ENCODE data around the gene MOB3C. TPM values are rescaled to one million over a fixed set of nuclear protein-coding genes. Genes with fewer than 3 reads are reported as not detected.

Gene MOB3C
- total and polyA plus RNA-seq, 2 of the 4 experiments (the other 2 are of a cell fraction), result 7.3 to 9.0 TPM

DNA sequence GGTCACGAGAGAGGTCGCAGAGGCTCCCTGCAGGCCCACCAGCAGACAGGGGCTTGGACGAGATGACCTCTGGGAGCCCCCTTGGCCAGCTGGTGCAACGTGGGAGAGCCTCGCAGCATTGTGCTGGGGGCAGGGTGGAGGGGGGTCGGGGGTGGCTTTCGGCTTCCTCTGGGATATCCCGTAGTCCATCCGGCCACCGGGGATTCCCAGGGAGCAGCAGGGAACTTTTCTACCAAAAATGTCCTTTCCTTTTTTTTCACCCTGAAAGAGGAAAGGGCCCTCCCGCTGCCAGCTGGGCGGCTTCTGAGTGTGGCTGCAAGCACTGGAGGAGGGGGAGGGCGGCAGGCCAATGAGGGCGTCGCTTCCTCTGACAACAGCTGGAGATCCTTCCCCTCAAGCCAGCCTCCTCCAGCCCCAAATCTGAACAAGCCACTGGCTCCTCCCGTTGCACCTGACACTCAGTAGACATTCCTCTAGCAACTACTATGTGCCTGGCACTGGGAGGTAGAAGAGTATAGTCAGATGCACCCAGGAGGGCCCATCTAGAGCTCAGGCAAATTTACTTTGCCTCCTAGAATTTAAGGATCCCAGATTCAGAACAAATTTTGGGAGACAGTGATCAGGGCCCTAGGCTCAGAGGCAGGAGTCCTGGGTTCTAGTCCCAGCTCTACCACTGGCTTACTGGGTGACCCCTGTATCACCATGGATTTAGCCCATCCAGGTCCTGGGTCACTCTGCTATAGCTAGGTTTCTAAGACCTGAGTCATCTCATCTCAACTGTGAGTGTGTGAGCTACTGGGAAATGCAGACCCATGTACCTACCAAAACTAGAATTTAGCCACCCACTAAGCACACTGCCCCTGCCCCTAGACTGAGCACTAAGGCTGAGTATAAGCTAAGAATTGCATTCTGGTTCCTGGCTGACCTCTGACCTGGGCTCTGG lies 2.7 kb downstream of the MOB3C start:
- intact Hi-C loops (cut with micrococcal nuclease) (no loop called here), dilution Hi-C loops (cut with HindIII; ENCODE audit: low sequenced_read_pairs, unreplicated experiment) (no loop called here), in situ Hi-C loops (cut with MboI; ENCODE audit: low sequenced_read_pairs) (no loop called here)
- POLR2A ChIA-PET (ENCODE audit: unreplicated experiment), result interaction anchor here (1.8 kb wide), 1 partner anchor 10 kb away, joined by 4 read pairs; the partner anchor contains the start of gene MKNK1
- peak overlapping the region; percentile 48; the same call in 1 of the 2 replicates for H3K4ac ChIP-seq (ENCODE audit: low read depth, low read length)
- H2BK15ac ChIP-seq (ENCODE audit: low read depth, low read length), result no peak overlapping the region
- H3K79me1 ChIP-seq (ENCODE audit: low read depth in 1 of 2, low read length in 2 of 2), result peaks cover 25 to 54% of the 10 kb centered on the region in 2 experiments
- no peak overlapping the region for H3K14ac ChIP-seq (replicated peaks; ENCODE audit: low read depth, low read length)
- no peak overlapping the region for H3K9ac ChIP-seq (ENCODE audit: low read depth, low read length)
- ATAC-seq (ENCODE audit: low read depth) (peak; percentile 68), DNase-seq (peak; percentile 76)
- peak overlapping the region; percentile 78 for H2AK9ac ChIP-seq (replicated peaks; ENCODE audit: low read depth, low read length, poor library complexity)
- H3K36me3 ChIP-seq (ENCODE audit: control insufficient read depth, insufficient read depth, low read length), result peaks cover 19% of the 10 kb centered on the region
- CTCF ChIA-PET, result interaction anchor here (0.6 to 1.4 kb wide), 2 partner anchors 17 to 84 kb away, joined by 4 to 6 read pairs; no protein-coding TSS in a partner anchor
- H3K4me1 ChIP-seq (ENCODE audit: control insufficient read depth, insufficient read depth, low read length), result peaks cover 20% of the 10 kb centered on the region
- peak overlapping the region; percentile 14; the same call in 1 of the 2 replicates for H3K4me2 ChIP-seq (ENCODE audit: low read depth, low read length)
- no peak overlapping the region for H3K4me3 ChIP-seq (ENCODE audit: insufficient read depth, low read depth, low read length)
- no peak overlapping the region; the same call in 1 of the 2 replicates for H3K23ac ChIP-seq (ENCODE audit: low read depth, low read length)
- H4K91ac ChIP-seq (ENCODE audit: insufficient read depth, low read depth, low read length), result peak overlapping the region; percentile 51; the same call in 1 of the 2 replicates
- no TSS peak for BruUV-seq (replicated peaks)
- WGBS, 2 experiments (ENCODE audit: extremely low coverage in 2 of 2, insufficient read length in 1 of 2), result no CpG with 5 or more reads among the region's 16 CpGs
- TF ChIP-seq MAZ (IDR thresholded peaks at IDR 0.05; ENCODE audit: borderline replicate concordance, low read depth, low read length) (peak; percentile 71; the same call in 1 of the 2 replicates), BHLHE40 (IDR thresholded peaks at IDR 0.05; ENCODE audit: low read depth, low read length) (no peak), RAD21 (IDR thresholded peaks at IDR 0.05; ENCODE audit: low read length) (no peak), RFX5 (IDR thresholded peaks at IDR 0.05; ENCODE audit: low read depth, low read length) (no peak)
- no peaks in the 10 kb centered on the region for H3K9me3 ChIP-seq (ENCODE audit: control insufficient read depth, insufficient read depth, low read length)
- 0 out of 2 replicates have a peak, but pooled peaks cover 8% of the 10 kb centered on the region for H4K20me1 ChIP-seq (ENCODE audit: insufficient read depth, low read length)
- H3K18ac ChIP-seq (ENCODE audit: low read depth, low read length), result peak overlapping the region; percentile 22; the same call in 1 of the 2 replicates
- H2AFZ ChIP-seq (replicated peaks; ENCODE audit: low read length, poor library complexity), result peak overlapping the region; percentile 70
- H2BK5ac ChIP-seq (ENCODE audit: low read depth, low read length, poor library complexity, severe bottlenecking), result no peak overlapping the region
- peak overlapping the region; percentile 43; the same call in 1 of the 2 replicates for H2AK5ac ChIP-seq (ENCODE audit: low read depth, low read length)
- H4K5ac ChIP-seq (ENCODE audit: low read depth, low read length), result peak overlapping the region; percentile 9; the same call in 1 of the 2 replicates
- peaks cover 30% of the 10 kb centered on the region for H3K9me1 ChIP-seq (ENCODE audit: insufficient read depth, low read length)
- H2BK120ac ChIP-seq (ENCODE audit: low read depth, low read length), result no peak overlapping the region; the same call in 1 of the 2 replicates
- H3K27me3 ChIP-seq (ENCODE audit: control insufficient read depth, insufficient read depth, low read length), result no peaks in the 10 kb centered on the region
- H4K8ac ChIP-seq (ENCODE audit: low read depth in 2 of 2, low read length in 2 of 2), result peak overlapping the region; percentile 28 to 48; a peak in 2 of 4 replicates
- peak overlapping the region; percentile 55 for H3K27ac ChIP-seq (ENCODE audit: insufficient read depth, low read length)
- no peak overlapping the region for H2BK20ac ChIP-seq (ENCODE audit: low read depth, low read length)
- H3K56ac ChIP-seq (ENCODE audit: extremely low read depth, insufficient read depth, low read length), result no peak overlapping the region

All from IMR-90 (cell line).